HG03469 (cell line): ENCODE data around the gene PAX7.

Source experiments
- ATAC-seq: cut with Tn5 transposase; IDR thresholded peaks from one replicate; pipeline ENCODE4 v1.9.1; 2021; ENCODE audit warnings: mild to moderate bottlenecking, moderate library complexity, moderate number of reproducible peaks; ENCODE audit not compliant: unreplicated experiment

PAX7 gene

GRCh38 chr1:18640228-18641004 lies 9.8 kb downstream of the PAX7 start:
- ATAC-seq = no peak

GRCh38 chr1:18641005-18641941 lies 10.6 kb downstream of the PAX7 start:
- ATAC-seq = no peak

GRCh38 chr1:18642278-18643095 lies 11.8 kb downstream of the PAX7 start:
- ATAC-seq = no peak

- ATAC-seq = no peak
Observed at GRCh38 chr1:18643154-18644012, 12.7 kb downstream of the PAX7 start.

- ATAC-seq = no peak
Observed at GRCh38 chr1:18644013-18644399, 13.4 kb downstream of the PAX7 start.

GRCh38 chr1:18644446-18644845 lies 13.8 kb downstream of the PAX7 start:
- ATAC-seq = no peak

GRCh38 chr1:18644973-18645746 lies 14.5 kb downstream of the PAX7 start:
- no peak for ATAC-seq

- no peak for ATAC-seq
Observed at GRCh38 chr1:18645747-18646090, 15.1 kb downstream of the PAX7 start.

- ATAC-seq = no peak
Observed at GRCh38 chr1:18646091-18646785, 15.6 kb downstream of the PAX7 start.

GRCh38 chr1:18646786-18647410 lies 16.3 kb downstream of the PAX7 start:
- ATAC-seq = no peak

GRCh38 chr1:18647681-18648214 lies 17.1 kb downstream of the PAX7 start:
- ATAC-seq = no peak

GRCh38 chr1:18649693-18650370 lies 19.2 kb downstream of the PAX7 start:
- no peak for ATAC-seq

GRCh38 chr1:18651713-18652112 lies 21.1 kb downstream of the PAX7 start:
- ATAC-seq = no peak

- ATAC-seq = no peak
Observed at GRCh38 chr1:18652791-18653190, 22.1 kb downstream of the PAX7 start.

- ATAC-seq = no peak
Observed at GRCh38 chr1:18653367-18653766, 22.7 kb downstream of the PAX7 start.

GRCh38 chr1:18653916-18654315 lies 23.3 kb downstream of the PAX7 start:
- no peak for ATAC-seq

- no peak for ATAC-seq
Observed at GRCh38 chr1:18654599-18654998, 24.0 kb downstream of the PAX7 start.
